Common myeloid progenitor, CD34-positive (primary cell): ENCODE data around the gene CPNE1.

ENCODE experiments used
- CTCF ChIA-PET: fragments of 350-600 bp; sonication (Branson Sonifier 250); formaldehyde crosslinking; loops from one replicate; lab custom pipeline; 2021; ENCODE audit warnings: antibody characterized with exemption; lab: Charles Lee
- POLR2A ChIA-PET: fragments of 350-600 bp; sonication (Branson Sonifier 250); formaldehyde crosslinking; loops from one replicate; lab custom pipeline; 2021; ENCODE audit warnings: antibody characterized with exemption; lab: Charles Lee
- DNase-seq, 3 donors: peaks; one replicate each; pipeline versions ENCODE4 v3.0.0 to v3.0.0-alpha.2; 2013
- H3K27ac ChIP-seq, 2 experiments: 1 replicate in 1 of 2; 2 replicates in 1 of 2; pipeline ENCODE4 v1.7.0; 2013; ENCODE audit warnings: inconsistent platforms in 2 of 2, low read length in 2 of 2, mild to moderate bottlenecking in 2 of 2, low read depth in 1 of 2, moderate library complexity in 1 of 2; ENCODE audit not compliant: severe bottlenecking in 2 of 2, insufficient read depth in 1 of 2, poor library complexity in 1 of 2
- H3K27me3 ChIP-seq, 5 experiments: replicated peaks in 2 of 5; 1 replicate in 3 of 5; 2 replicates in 2 of 5; pipeline versions ENCODE4 v1.6.1 to v1.7.0; 2013; ENCODE audit warnings: low read length in 4 of 5, mild to moderate bottlenecking in 2 of 5, moderate library complexity in 2 of 5, inconsistent platforms in 1 of 5; ENCODE audit not compliant: insufficient read depth in 5 of 5, control insufficient read depth in 4 of 5
- H3K36me3 ChIP-seq, 4 experiments: 1 replicate in 2 of 4; 2 replicates in 2 of 4; pipeline versions ENCODE4 v1.6.1 to v1.7.0; 2013; ENCODE audit warnings: low read length in 3 of 4, control low read depth in 1 of 4, mild to moderate bottlenecking in 1 of 4; ENCODE audit not compliant: control insufficient read depth in 4 of 4, insufficient read depth in 4 of 4
- H3K4me1 ChIP-seq, 4 experiments: 1 replicate in 3 of 4; 2 replicates in 1 of 4; pipeline versions ENCODE4 v1.6.1 to v1.7.1; 2013; ENCODE audit warnings: low read length in 3 of 4, mild to moderate bottlenecking in 3 of 4, control low read depth in 1 of 4, inconsistent platforms in 1 of 4, moderate library complexity in 1 of 4; ENCODE audit not compliant: control insufficient read depth in 4 of 4, insufficient read depth in 4 of 4; ENCODE audit errors: control extremely low read depth in 1 of 4
- H3K4me3 ChIP-seq, 7 experiments: 1 replicate in 4 of 7; 2 replicates in 3 of 7; pipeline versions ENCODE4 v1.5.1 to v1.7.0; 2013; ENCODE audit warnings: mild to moderate bottlenecking in 7 of 7, low read length in 6 of 7, moderate library complexity in 6 of 7, inconsistent platforms in 2 of 7, low read depth in 2 of 7, control low read depth in 1 of 7; ENCODE audit not compliant: insufficient read depth in 4 of 7, control insufficient read depth in 1 of 7; ENCODE audit errors: extremely low read depth in 1 of 7
- H3K9me3 ChIP-seq, 5 experiments: 1 replicate in 4 of 5; 2 replicates in 1 of 5; pipeline versions ENCODE4 v1.6.1 to v1.7.1; 2013; ENCODE audit warnings: low read length in 4 of 5, mild to moderate bottlenecking in 2 of 5, inconsistent platforms in 1 of 5, low read depth in 1 of 5, moderate library complexity in 1 of 5; ENCODE audit not compliant: control insufficient read depth in 4 of 5, insufficient read depth in 2 of 5; ENCODE audit errors: control extremely low read depth in 1 of 5
- WGBS: methylation state at CpG from one replicate; pipeline ENCODE4 v1.1.5; 2013; ENCODE audit not compliant: insufficient coverage; 5-methylcytosine and 5-hydroxymethylcytosine counted together

CPNE1 gene

GRCh38 chr20:35617397-35618262, 47.1 kb downstream of the CPNE1 start:
- Histone ChIP-seq H3K4me1 (peaks cover 0 to 41% (median 38%) of the 10 kb centered on the region in 4 experiments), H3K36me3 (peaks cover 3 to 12% (median 7%) of the 10 kb centered on the region in 4 experiments), H3K27me3 (peaks cover 0 to 15% (median 4%) of the 10 kb centered on the region in 5 experiments), H3K4me3 (peak overlapping the region; percentile 4 to 80 (median 62)), H3K9me3 (no peaks in the 10 kb centered on the region), H3K27ac (peak overlapping the region in 1 of 2 experiments; percentile 25)
- WGBS, result 5% methylated on average over 17 of the region's 22 CpGs
- peak; percentile 31 to 68 (median 63) for DNase-seq
- CTCF ChIA-PET, result interaction anchor here (0.9 to 3.4 kb wide), 11 partner anchors 8 to 107 kb away, joined by 3 to 17 read pairs (median 4); partner anchors contain the start of genes CPNE1 and RBM12
- POLR2A ChIA-PET, result interaction anchor here (1.0 to 2.2 kb wide), 2 partner anchors 13 to 46 kb away, joined by 3 to 9 read pairs; partner anchors contain the start of genes CPNE1 and RBM12

DNA sequence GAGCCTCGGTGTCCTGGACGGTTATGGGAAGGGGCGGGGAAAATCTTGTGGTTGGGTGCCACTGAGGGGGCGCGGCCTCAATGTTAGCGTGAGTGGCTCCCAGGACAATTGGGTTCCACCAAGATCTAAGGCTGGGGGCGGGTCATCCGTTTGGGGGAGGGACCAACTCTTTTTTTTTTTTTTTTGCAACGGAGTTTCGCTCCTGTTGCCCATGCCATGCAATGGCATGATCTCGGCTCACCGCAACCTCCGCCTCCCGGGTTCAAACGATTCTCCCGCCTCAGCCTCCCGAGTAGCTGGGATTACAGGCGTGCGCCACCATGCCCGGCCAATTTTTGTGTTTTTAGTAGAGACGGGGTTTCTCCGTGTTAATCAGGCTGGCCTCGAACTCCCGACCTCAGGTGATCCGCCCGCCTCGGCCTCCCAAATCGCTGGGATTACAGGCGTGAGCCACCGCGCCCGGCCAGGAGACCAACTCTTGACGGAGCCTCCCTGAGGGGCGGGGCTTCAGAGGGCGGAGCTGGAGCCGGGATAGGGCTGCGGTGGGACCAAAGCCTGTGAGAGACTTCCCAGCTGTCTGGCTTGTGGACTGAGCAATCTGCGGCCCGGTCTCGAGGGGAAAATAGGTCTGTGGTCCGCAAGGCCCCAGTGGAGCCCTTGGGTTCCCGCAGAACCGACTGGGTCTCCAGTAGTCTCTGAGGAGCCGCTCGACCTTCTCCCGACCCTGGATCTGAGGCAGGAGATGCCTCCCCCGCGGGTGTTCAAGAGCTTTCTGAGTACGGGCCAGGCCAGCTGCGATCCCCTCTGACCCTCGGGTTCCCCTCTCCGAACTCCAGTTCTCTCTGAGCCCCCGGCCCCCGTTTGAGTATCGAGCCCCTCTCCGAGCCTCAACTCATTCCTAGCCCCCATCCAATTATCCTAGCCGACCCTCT, 48.0 kb downstream of the CPNE1 start:
- under 1% methylated on average over 39 of the region's 57 CpGs for WGBS
- peak overlapping the region in 1 of 2 experiments; percentile 25 for H3K27ac ChIP-seq
- H3K4me3 ChIP-seq, result peak overlapping the region; percentile 37 to 80 (median 62)
- DNase-seq, result peak; percentile 46 to 62 (median 59)
- POLR2A ChIA-PET, result interaction anchor here (0.6 to 2.2 kb wide), 4 partner anchors 47 to 337 kb away, joined by 3 to 9 read pairs (median 4); partner anchors contain the start of genes CPNE1, NFS1, RBM12 and ROMO1
- CTCF ChIA-PET, result interaction anchor here (0.9 to 2.8 kb wide), 6 partner anchors 13 to 48 kb away, joined by 3 to 7 read pairs (median 4); partner anchors contain the start of genes CPNE1 and RBM12
- H3K27me3 ChIP-seq, result peaks cover 0 to 15% (median 4%) of the 10 kb centered on the region in 5 experiments
- H3K4me1 ChIP-seq, result peaks cover 0 to 41% (median 38%) of the 10 kb centered on the region in 4 experiments
- H3K9me3 ChIP-seq, result no peaks in the 10 kb centered on the region
- H3K36me3 ChIP-seq, result peaks cover under 1 to 9% (median 4%) of the 10 kb centered on the region in 4 experiments

DNA sequence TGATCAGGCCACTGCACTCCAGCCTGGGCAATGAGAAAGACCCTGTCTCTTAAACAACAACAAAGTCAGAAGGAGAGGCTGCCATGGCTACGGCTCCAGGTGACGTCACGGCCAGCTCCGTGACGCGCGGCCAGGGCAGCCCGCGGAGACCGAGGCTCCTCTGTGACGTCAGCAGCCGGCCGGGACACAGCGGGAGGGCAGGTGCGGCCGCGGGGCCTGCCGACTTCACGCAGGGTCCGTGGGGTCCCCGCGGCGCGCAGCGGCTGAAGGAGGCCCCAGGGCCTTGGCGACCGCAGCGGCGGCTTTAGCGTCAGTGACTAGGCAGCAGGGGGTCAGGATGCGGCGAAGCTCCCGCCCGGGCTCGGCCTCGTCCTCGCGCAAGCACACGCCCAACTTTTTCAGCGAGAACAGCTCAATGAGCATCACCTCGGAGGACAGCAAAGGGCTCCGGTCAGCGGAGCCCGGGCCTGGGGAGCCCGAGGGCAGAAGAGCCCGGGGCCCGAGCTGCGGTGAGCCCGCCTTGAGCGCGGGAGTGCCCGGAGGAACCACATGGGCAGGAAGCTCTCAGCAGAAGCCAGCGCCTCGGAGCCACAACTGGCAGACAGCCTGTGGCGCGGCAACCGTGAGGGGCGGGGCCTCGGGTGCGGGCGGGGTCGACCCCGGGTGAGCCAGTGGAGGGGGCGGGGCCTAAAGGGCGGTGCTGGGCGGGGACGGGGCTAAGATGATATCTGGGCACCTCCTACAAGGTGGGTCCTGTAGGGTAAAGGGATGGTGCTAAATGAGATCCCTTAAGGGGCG, 48.8 kb downstream of the CPNE1 start, which contains the start of gene SPAG4:
TSS of gene SPAG4 (plus strand) at position 163 of the 798 bp plus-strand sequence. CDS start at position 338, 175 bp downstream.
- Histone ChIP-seq H3K27ac (peak within 1 kb of the TSS; percentile 78 to 90), H3K27me3 (peaks cover 0 to 15% (median 4%) of the 10 kb centered on the region in 5 experiments), H3K4me1 (peaks cover 0 to 41% (median 38%) of the 10 kb centered on the region in 4 experiments), H3K9me3 (no peaks in the 10 kb centered on the region), H3K4me3 (peak within 1 kb of the TSS; percentile 37 to 80 (median 66)), H3K36me3 (peaks cover 0 to 1% (median under 1%) of the 10 kb centered on the region in 4 experiments)
- peak; percentile 99 to 100 (median 100) for DNase-seq
- 0% methylated on average over 66 of the region's 68 CpGs for WGBS
- POLR2A ChIA-PET, result interaction anchor here (0.9 to 2.2 kb wide), 3 partner anchors 48 to 338 kb away, joined by 4 to 9 read pairs (median 5); partner anchors contain the start of genes CPNE1, NFS1, RBM12 and ROMO1
- CTCF ChIA-PET, result interaction anchor here (1.4 to 2.8 kb wide), 2 partner anchors 12 to 48 kb away, joined by 4 to 7 read pairs; partner anchors contain the start of genes CPNE1 and RBM12

GRCh38 chr20:35611482-35611881, 53.2 kb downstream of the CPNE1 start:
- no peak for DNase-seq
- H3K4me3 ChIP-seq, result no peak overlapping the region
- no peaks in the 10 kb centered on the region for H3K36me3 ChIP-seq
- CTCF ChIA-PET, result interaction anchor here (0.7 kb wide), 1 partner anchor 53 kb away, joined by 3 read pairs; no protein-coding TSS in a partner anchor
- no peak overlapping the region for H3K27ac ChIP-seq
- H3K27me3 ChIP-seq, result no peaks in the 10 kb centered on the region
- H3K4me1 ChIP-seq, result peaks cover 0 to 11% (median 7%) of the 10 kb centered on the region in 4 experiments
- H3K9me3 ChIP-seq, result no peaks in the 10 kb centered on the region
- WGBS, result no CpG with 5 or more reads among the region's 2 CpGs
- POLR2A ChIA-PET, result no interaction called here

- Histone ChIP-seq H3K4me1 (peaks cover 0 to 9% (median 6%) of the 10 kb centered on the region in 4 experiments), H3K27ac (no peak overlapping the region), H3K27me3 (no peaks in the 10 kb centered on the region), H3K4me3 (no peak overlapping the region), H3K9me3 (no peaks in the 10 kb centered on the region), H3K36me3 (no peaks in the 10 kb centered on the region)
- ChIA-PET CTCF (interaction anchor here (0.7 kb wide), 2 partner anchors 52 to 303 kb away, joined by 3 read pairs; no protein-coding TSS in a partner anchor), POLR2A (no interaction called here)
- 100% methylated on average over 4 of the region's 9 CpGs for WGBS
- no peak for DNase-seq
Measured at GRCh38 chr20:35610833-35611427, 53.8 kb downstream of the CPNE1 start.
